GM18498 (cell line): Measurements from ENCODE around the gene HELZ.
"Not testable (repeated sequence)": the region's sequence is repeated elsewhere in the genome, so short reads cannot be mapped to it uniquely, and the experiment has no call there.

ENCODE experiments used
- ATAC-seq: cut with Tn5 transposase; IDR thresholded peaks from one replicate; pipeline ENCODE4 v1.9.1; 2021; ENCODE audit warnings: mild to moderate bottlenecking, moderate library complexity; ENCODE audit not compliant: unreplicated experiment

Gene HELZ

GRCh38 chr17:67198131-67198530, 46.9 kb downstream of the HELZ start:
- ATAC-seq = no peak

DNA sequence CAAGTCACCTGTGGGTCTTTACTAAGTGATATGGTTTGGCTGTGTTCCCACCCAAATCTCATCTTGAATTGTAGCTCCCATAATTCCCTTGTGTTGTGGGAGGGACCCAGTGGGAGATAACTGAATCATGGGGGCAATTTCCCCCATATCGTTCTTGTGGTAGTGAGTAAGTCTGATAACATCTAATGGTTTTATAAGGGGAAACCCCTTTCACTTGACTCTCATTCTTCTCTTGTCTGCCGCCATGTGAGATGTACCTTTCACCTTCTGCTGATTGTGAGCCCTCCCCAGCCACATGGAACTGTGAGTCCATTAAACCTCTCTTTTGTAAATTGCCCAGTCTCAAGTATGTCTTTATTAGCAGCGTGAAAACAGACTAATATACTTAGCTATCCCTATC, 48.0 kb downstream of the HELZ start:
- ATAC-seq = not testable (repeated sequence)

DNA sequence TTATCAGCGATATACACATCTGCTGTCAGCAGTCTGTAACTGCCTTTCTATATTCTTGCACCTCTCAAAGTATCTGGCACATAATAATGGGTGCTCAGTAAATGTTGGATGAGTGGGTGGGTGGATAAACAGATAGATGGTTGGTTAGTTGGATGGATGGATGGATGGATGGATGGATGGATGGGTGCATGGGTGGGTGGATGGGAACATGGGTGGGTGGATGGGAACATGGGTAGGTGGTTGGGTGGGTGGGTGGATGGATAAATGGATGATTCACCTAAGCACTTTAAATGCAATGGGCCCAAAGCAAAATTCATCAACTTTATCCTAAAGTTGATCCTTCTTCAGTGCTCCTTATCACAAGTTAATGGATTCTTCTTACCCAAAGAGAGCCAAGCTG, 48.6 kb downstream of the HELZ start:
- ATAC-seq = no peak

- no peak for ATAC-seq
Measured at GRCh38 chr17:67194134-67194533, 50.9 kb downstream of the HELZ start.

GRCh38 chr17:67187927-67188326, 57.1 kb downstream of the HELZ start:
- no peak for ATAC-seq

DNA sequence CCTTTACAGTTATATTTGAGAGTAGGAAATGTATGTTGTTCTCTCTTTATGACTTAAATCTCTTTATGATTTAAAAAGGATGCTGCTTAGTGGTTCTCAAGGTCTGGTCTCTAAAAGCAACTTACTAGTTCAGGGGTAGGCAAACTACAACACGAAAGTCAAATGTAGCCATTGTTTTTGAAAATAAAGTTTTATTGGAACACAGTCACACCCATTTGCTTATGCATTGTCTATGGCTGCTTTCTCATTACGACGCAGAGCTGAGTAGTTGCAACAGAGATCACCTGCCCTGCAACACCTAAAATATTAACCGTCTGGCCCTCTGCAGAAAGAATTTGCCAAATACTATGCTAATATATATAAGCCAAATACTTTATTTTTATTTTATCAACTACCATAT, 58.2 kb downstream of the HELZ start:
- no peak for ATAC-seq

DNA sequence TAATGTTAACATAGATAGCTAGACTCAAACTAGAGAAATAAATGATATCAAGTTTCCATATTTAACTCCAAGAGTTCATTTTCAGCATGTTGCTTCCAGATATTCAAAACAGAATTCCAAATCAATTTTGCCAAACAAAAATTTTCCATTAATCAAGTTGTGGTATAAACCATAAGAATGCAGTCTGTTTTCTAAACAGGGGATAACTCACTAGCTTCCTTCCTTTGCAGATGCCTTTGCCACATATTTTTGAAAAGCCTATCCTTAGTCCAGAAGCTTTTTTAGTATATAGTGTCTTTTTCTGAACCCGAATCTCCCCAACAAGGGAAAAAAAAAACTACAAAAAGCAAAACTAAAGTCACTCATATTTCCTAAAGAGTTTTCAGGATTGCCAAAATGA, 61.5 kb downstream of the HELZ start:
- ATAC-seq = no peak

DNA sequence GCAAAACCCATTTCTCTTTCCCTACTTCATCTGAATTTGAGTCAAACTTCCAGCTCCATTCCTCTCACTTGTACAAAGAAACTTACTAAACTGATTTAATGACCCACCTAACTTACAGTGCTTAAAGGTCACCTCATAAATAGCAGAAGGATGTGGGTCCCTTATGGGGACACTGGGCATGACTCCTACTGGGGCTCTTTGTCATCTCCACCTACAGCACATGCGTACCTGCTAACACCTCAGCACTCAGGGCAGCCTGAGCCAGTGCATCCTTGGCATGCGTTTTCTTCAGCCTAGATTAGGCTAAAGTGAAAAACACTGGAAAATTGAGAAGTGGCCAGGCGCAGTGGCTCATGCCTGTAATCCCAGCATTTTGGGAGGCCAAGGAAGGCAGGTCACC, 63.2 kb downstream of the HELZ start:
- ATAC-seq = no peak

- no peak for ATAC-seq
Measured at GRCh38 chr17:67180275-67180674, 64.7 kb downstream of the HELZ start.

- ATAC-seq = no peak
Measured at GRCh38 chr17:67178555-67178954, 66.4 kb downstream of the HELZ start.

- no peak for ATAC-seq
Measured at GRCh38 chr17:67177732-67178131, 67.3 kb downstream of the HELZ start.

DNA sequence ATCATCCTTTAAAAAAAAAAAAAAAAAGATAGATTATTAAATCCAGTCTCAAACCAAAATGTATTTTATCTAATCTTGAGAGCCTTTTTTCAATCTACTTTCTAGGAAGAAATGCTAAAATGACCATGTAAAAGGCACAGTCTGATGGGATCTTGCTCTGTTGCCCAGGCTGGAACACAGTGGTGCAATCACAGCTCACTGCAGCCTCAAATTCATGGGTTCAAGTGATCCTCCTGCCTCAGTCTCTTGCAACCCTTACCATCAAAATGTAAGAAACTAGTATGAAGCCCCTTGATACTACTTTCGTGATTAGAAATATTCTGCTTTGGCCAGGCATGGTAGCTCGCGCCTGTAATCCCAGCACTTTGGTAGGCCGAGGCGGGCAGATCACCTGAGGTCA, 70.8 kb downstream of the HELZ start:
- ATAC-seq = no peak

DNA sequence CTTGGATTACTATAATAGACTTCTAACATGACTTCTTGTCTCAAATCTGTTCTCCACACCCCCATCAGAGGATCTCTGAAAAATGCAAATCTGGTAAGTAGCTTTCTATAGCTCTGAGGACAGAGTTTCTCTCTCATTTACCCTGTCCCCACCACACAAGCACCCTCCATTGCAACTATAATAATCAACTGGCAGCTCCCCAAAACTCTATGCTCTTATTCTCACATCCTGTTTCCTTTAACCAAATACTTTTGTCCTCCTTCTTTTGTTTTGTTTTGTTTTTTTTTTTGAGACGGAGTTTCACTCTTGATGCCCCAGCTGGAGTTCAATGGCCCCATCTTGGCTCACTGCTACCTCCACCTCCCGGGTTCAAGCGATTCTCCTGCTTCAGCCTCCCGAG, 73.4 kb downstream of the HELZ start:
- ATAC-seq = peak; percentile 95

GRCh38 chr17:67168496-67168895, 76.5 kb downstream of the HELZ start:
- ATAC-seq = no peak

- ATAC-seq = no peak
Measured at GRCh38 chr17:67165201-67165600, 79.8 kb downstream of the HELZ start.

- ATAC-seq = no peak
Measured at GRCh38 chr17:67164302-67164701, 80.7 kb downstream of the HELZ start.

- ATAC-seq = no peak
Measured at GRCh38 chr17:67162771-67163170, 82.2 kb downstream of the HELZ start.

DNA sequence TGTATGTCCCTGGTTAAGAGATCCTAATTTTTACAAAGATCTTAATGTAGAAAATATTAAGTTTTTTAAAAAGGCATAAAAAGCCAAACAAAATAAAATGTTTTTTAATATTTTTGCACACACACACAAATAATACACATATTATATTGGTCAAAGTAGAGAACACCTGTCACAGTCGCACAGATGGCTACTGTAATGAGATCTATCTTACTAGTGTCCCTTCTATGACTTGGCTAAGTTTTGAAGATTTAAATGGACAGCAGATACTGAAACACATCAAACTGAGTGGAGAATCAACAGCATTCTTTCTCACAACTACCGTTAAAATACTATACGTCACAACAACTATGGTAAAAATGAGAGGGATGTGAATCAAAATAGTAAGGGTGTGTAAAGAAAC, 83.4 kb downstream of the HELZ start:
- ATAC-seq = no peak

- ATAC-seq = no peak
Measured at GRCh38 chr17:67160791-67161190, 84.2 kb downstream of the HELZ start.

GRCh38 chr17:67157732-67158639, 87.0 kb downstream of the HELZ start:
- ATAC-seq = no peak

GRCh38 chr17:67156269-67157199, 88.5 kb downstream of the HELZ start:
- ATAC-seq = no peak

DNA sequence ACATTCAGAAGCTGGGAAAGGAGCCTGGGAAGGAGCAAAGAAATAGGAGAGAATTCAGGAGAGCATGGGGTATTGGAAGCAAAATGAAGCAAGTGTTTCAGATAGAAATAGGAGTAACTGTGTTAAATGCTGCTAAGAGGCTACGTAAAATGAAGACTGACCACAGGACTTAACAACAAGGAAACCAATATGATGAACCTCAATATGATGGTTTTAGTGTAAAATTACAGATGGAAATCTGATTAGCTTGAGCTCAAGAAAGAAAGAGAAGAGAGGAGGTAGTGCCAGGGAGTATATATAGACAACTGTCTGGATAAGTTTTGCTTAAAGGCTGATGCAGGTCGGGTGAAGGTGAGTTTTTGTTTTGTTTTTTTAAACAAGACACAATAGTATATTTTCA, 92.2 kb downstream of the HELZ start:
- no peak for ATAC-seq
